CD4-positive, alpha-beta T cell (primary cell): ENCODE data around the gene PDE4B. TPM values are rescaled to one million over a fixed set of nuclear protein-coding genes. Genes with fewer than 3 reads are reported as not detected.
"Not testable (repeated sequence)": the region's sequence is repeated elsewhere in the genome, so short reads cannot be mapped to it uniquely, and the experiment has no call there.

Source experiments
- ATAC-seq: fragments of 200-7000 bp; cut with Tn5 transposase; one replicate; pipeline ENCODE4 v1.10.0; 2022; ENCODE audit warnings: mild to moderate bottlenecking; ENCODE audit not compliant: poor library complexity
- CTCF ChIA-PET: fragments of 350-600 bp; sonication (Branson Sonifier 250); formaldehyde crosslinking; loops from one replicate; lab custom pipeline; 2021; ENCODE audit warnings: antibody characterized with exemption, inconsistent platforms; lab: Charles Lee
- POLR2A ChIA-PET: fragments of 350-600 bp; sonication (Branson Sonifier 250); formaldehyde crosslinking; loops from one replicate; lab custom pipeline; 2021; ENCODE audit warnings: antibody characterized with exemption, inconsistent platforms; lab: Charles Lee
- DNase-seq, 14 experiments: peaks; one replicate each; pipeline ENCODE4 v3.0.0-alpha.2; 2013 to 2020; ENCODE audit warnings: mixed read lengths in 2 of 14
- H3K27ac ChIP-seq, 2 donors: one replicate each; pipeline versions ENCODE4 v1.5.1 to v1.7.0; 2013; ENCODE audit warnings: low read length in 2 of 2, low read depth in 1 of 2, mild to moderate bottlenecking in 1 of 2
- H3K27me3 ChIP-seq, 2 experiments: 1 replicate in 1 of 2; 2 replicates in 1 of 2; pipeline versions ENCODE4 v1.6.1 to v1.7.0; 2013; ENCODE audit warnings: low read length in 2 of 2, control low read depth in 1 of 2, mild to moderate bottlenecking in 1 of 2, moderate library complexity in 1 of 2; ENCODE audit not compliant: insufficient read depth in 2 of 2, control insufficient read depth in 1 of 2
- H3K36me3 ChIP-seq: one replicate; pipeline ENCODE4 v1.6.1; 2013; ENCODE audit warnings: low read length, control low read depth; ENCODE audit not compliant: insufficient read depth
- H3K4me1 ChIP-seq: one replicate; pipeline ENCODE4 v1.6.1; 2013; ENCODE audit warnings: low read length, control low read depth; ENCODE audit not compliant: insufficient read depth
- H3K4me3 ChIP-seq: one replicate; pipeline ENCODE4 v1.5.1; 2013; ENCODE audit warnings: mild to moderate bottlenecking, low read length, moderate library complexity
- H3K9me3 ChIP-seq, 2 experiments: 1 replicate in 1 of 2; 2 replicates in 1 of 2; pipeline versions ENCODE4 v1.6.1 to v1.7.0; 2013; ENCODE audit warnings: low read length in 2 of 2, mild to moderate bottlenecking in 2 of 2, control low read depth in 1 of 2, moderate library complexity in 1 of 2; ENCODE audit not compliant: control insufficient read depth in 1 of 2, insufficient read depth in 1 of 2
- H3K27ac Mint-ChIP-seq: one replicate; pipeline ENCODE4 v1.8.0; 2020; ENCODE audit warnings: mixed read lengths
- H3K27me3 Mint-ChIP-seq: one replicate; pipeline ENCODE4 v1.8.0; 2021; ENCODE audit warnings: mixed read lengths
- H3K36me3 Mint-ChIP-seq: one replicate; pipeline ENCODE4 v1.8.0; 2021; ENCODE audit warnings: low read depth, mixed read lengths
- H3K4me1 Mint-ChIP-seq: one replicate; pipeline ENCODE4 v1.8.0; 2021; ENCODE audit warnings: low read depth, mixed read lengths
- H3K4me3 Mint-ChIP-seq: one replicate; pipeline ENCODE4 v1.8.0; 2020; ENCODE audit warnings: mild to moderate bottlenecking, mixed read lengths
- H3K9me3 Mint-ChIP-seq: one replicate; pipeline ENCODE4 v1.8.0; 2020; ENCODE audit warnings: mixed read lengths
- CTCF ChIP-seq: fragments of 200-600 bp; IDR thresholded peaks from one replicate; pipeline ENCODE4 v1.8.0; 2022; ENCODE audit warnings: antibody characterized with exemption, mild to moderate bottlenecking
- intact Hi-C, 2 experiments: fragments of 100-400 bp; cut with DNase I in 1 of 2; cut with micrococcal nuclease in 1 of 2; formaldehyde crosslinking; loops; one replicate each; pipeline versions ENCODE4 v1.15.1 to v1.9.0; 2023 to 2025; cut with DNase I, micrococcal nuclease
- total RNA-seq, 174 experiments: library from RNA in 2 of 174; stranded (reverse) in 2 of 174; gene quantifications; one replicate each; pipeline ENCODE4 v1.2.3 and lab custom pipeline; 2021 to 2026

PDE4B gene
- total RNA-seq, 2 experiments from 2014 or later: 155 to 159 TPM

GRCh38 chr1:66135161-66135560, 342.5 kb downstream of the PDE4B start:
- H3K4me3 ChIP-seq: no peak overlapping the region
- no peak for TF ChIP-seq CTCF
- H3K9me3 ChIP-seq: no peaks in the 10 kb centered on the region
- intact Hi-C loops: no loop called here
- no peak overlapping the region for H3K27ac ChIP-seq
- ChIA-PET CTCF (no interaction called here), POLR2A (no interaction called here)
- H3K4me1 ChIP-seq: no peaks in the 10 kb centered on the region
- no peak for DNase-seq
- H3K9me3 Mint-ChIP-seq: no peaks in the 10 kb centered on the region
- H3K27me3 ChIP-seq: no peaks in the 10 kb centered on the region
- H3K4me3 Mint-ChIP-seq: no peak overlapping the region
- no peaks in the 10 kb centered on the region for H3K36me3 Mint-ChIP-seq
- H3K4me1 Mint-ChIP-seq: no peaks in the 10 kb centered on the region
- no peak overlapping the region for H3K27ac Mint-ChIP-seq
- no peaks in the 10 kb centered on the region for H3K36me3 ChIP-seq
- ATAC-seq: no peak
- H3K27me3 Mint-ChIP-seq: no peaks in the 10 kb centered on the region

GRCh38 chr1:66136423-66136822, 343.7 kb downstream of the PDE4B start:
- CTCF ChIA-PET: not testable (repeated sequence)

GRCh38 chr1:66137235-66137634, 344.5 kb downstream of the PDE4B start:
- Mint-ChIP-seq H3K27ac (no peak overlapping the region), H3K4me1 (no peaks in the 10 kb centered on the region), H3K36me3 (no peaks in the 10 kb centered on the region), H3K9me3 (no peaks in the 10 kb centered on the region), H3K4me3 (no peak overlapping the region), H3K27me3 (no peaks in the 10 kb centered on the region)
- intact Hi-C loops: no loop called here
- Histone ChIP-seq H3K4me3 (no peak overlapping the region), H3K27ac (no peak overlapping the region), H3K4me1 (no peaks in the 10 kb centered on the region), H3K9me3 (no peaks in the 10 kb centered on the region), H3K36me3 (no peaks in the 10 kb centered on the region), H3K27me3 (no peaks in the 10 kb centered on the region)
- CTCF ChIA-PET: no interaction called here
- TF ChIP-seq CTCF: no peak
- POLR2A ChIA-PET: no interaction called here
- DNase-seq: no peak
- ATAC-seq: peak; percentile 17

More at GRCh38 chr1:66136423-66136822, 343.7 kb downstream of the PDE4B start:
- POLR2A ChIA-PET, H3K27me3 ChIP-seq, H3K4me1 ChIP-seq, H3K36me3 Mint-ChIP-seq, H3K9me3 ChIP-seq, ATAC-seq, H3K4me1 Mint-ChIP-seq, H3K9me3 Mint-ChIP-seq, H3K27ac ChIP-seq, H3K27ac Mint-ChIP-seq, H3K36me3 ChIP-seq, H3K4me3 Mint-ChIP-seq, H3K27me3 Mint-ChIP-seq, H3K4me3 ChIP-seq, intact Hi-C loops, DNase-seq: not testable (repeated sequence)

GRCh38 chr1:66138613-66139012, 345.9 kb downstream of the PDE4B start:
- CTCF ChIA-PET: no interaction called here

More at GRCh38 chr1:66138613-66139012, 345.9 kb downstream of the PDE4B start:
- Mint-ChIP-seq H3K9me3 (no peaks in the 10 kb centered on the region), H3K27me3 (no peaks in the 10 kb centered on the region), H3K36me3 (no peaks in the 10 kb centered on the region), H3K27ac (no peak overlapping the region), H3K4me3 (no peak overlapping the region), H3K4me1 (no peaks in the 10 kb centered on the region)
- intact Hi-C loops: no loop called here
- no peak overlapping the region for H3K4me3 ChIP-seq
- H3K9me3 ChIP-seq: no peaks in the 10 kb centered on the region
- no peak for TF ChIP-seq CTCF
- POLR2A ChIA-PET: no interaction called here
- no peak for DNase-seq
- H3K36me3 ChIP-seq: no peaks in the 10 kb centered on the region
- no peak overlapping the region for H3K27ac ChIP-seq
- H3K4me1 ChIP-seq: no peaks in the 10 kb centered on the region
- ATAC-seq: no peak
- H3K27me3 ChIP-seq: no peaks in the 10 kb centered on the region
